GM18861 (cell line): Measurements from ENCODE around the gene RNF141.

ENCODE experiments used
- ATAC-seq: cut with Tn5 transposase; IDR thresholded peaks from one replicate; pipeline ENCODE4 v1.9.1; 2021; ENCODE audit not compliant: unreplicated experiment

The RNF141 gene

GRCh38 chr11:10540915-10541560 lies at the start of gene RNF141:
Gene RNF141, minus strand, starts transcription at chr11:10541187. Its CDS starts 7,029 bp downstream, at chr11:10534158.
- peak; percentile 96 for ATAC-seq

- ATAC-seq = no peak
Observed at GRCh38 chr11:10590218-10590915, 49.4 kb upstream of the RNF141 start.

DNA sequence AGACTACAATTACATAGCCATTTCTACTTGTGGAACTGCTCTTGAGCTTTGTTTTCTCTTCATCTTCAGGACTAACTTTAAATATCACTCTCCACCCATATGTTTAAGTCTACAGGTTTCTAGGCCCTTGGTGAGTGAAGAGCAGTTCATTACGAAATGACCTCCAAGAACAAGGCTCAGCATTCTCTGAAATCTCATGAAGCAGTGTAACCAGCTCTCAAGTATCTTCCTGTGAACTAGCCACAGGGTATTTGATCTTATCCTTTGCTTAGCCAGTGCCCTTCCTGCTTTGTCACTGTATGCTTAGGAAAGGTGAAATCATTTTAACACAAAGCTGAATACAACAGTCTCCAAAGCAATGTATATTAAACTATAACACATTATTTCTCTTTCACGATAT lies 47.9 kb upstream of the RNF141 start:
- no peak for ATAC-seq

DNA sequence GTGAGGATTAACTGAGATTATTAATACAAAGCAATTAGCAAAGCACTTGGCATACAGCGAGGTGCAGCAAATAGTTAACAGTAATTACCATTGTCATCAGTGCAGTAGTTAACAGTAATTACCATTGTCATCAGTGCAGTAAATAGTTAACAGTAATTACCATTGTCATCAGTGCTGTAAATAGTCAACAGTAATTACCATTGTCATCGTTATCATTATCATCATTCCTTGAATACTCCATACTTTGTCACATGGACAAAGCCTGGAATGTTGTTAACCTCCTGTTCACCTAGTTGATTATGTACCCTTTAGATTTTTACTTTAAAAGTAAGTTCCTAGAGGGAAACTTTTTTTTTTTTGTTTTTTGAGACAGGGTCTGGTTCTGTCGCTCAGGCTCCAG lies 47.0 kb upstream of the RNF141 start:
- no peak for ATAC-seq

GRCh38 chr11:10587388-10587787 lies 46.4 kb upstream of the RNF141 start:
- no peak for ATAC-seq

DNA sequence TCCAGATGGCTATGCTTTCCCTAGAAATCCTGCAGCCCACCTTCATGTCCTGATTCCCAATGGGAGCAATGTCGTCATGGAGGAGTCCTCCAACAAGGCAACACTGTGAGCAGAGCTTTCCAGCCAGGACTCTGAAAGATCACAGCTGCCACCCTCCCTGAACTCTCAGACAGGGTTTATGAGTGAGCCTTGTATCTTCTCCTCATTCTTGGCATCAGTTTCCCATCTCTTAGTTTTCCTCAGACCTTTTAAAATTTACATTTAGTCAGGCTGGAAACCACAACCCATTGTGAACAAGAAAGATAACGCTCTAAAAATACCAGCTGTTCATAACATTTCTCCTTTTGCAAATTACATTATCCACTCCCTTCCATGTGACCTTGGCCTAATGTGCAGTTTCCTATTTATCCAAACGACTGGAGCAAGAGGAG lies 43.1 kb upstream of the RNF141 start:
- no peak for ATAC-seq

DNA sequence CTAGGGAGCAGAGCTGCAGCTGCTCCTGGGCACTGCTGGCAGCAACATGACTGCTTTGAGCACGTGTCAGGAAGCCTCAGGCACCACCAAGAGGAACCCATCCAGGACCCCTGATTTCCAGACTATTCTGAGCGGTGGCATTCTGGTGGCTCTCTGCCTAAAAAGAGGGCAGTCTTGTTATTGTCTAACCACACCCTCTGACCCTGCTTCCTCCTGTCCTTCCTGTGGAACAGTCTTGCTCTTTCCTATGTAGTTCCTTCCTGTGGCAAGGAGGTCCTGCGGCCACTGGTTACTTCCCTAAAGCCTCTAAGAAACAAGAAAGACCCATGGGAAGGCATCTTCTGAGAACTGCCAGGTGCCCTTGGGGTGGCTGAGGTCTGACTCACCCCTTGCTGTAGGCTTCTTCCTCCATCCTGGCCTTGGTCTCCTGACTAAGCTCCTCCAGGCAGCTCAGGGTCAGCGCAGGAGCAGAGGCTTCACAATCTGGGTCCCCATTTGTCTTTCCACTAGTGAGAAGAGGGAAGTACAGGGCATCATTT lies 40.6 kb upstream of the RNF141 start:
- ATAC-seq = no peak

- no peak for ATAC-seq
Observed at GRCh38 chr11:10580623-10581022, 39.6 kb upstream of the RNF141 start.

- ATAC-seq = no peak
Observed at GRCh38 chr11:10579700-10580099, 38.7 kb upstream of the RNF141 start.

GRCh38 chr11:10576035-10576398 lies 35.0 kb upstream of the RNF141 start:
- no peak for ATAC-seq

GRCh38 chr11:10575346-10576034 lies 34.5 kb upstream of the RNF141 start:
- ATAC-seq = no peak

GRCh38 chr11:10573556-10573955 lies 32.6 kb upstream of the RNF141 start:
- ATAC-seq = no peak

GRCh38 chr11:10573028-10573427 lies 32.0 kb upstream of the RNF141 start:
- ATAC-seq = no peak

- no peak for ATAC-seq
Observed at GRCh38 chr11:10572533-10572932, 31.5 kb upstream of the RNF141 start.

DNA sequence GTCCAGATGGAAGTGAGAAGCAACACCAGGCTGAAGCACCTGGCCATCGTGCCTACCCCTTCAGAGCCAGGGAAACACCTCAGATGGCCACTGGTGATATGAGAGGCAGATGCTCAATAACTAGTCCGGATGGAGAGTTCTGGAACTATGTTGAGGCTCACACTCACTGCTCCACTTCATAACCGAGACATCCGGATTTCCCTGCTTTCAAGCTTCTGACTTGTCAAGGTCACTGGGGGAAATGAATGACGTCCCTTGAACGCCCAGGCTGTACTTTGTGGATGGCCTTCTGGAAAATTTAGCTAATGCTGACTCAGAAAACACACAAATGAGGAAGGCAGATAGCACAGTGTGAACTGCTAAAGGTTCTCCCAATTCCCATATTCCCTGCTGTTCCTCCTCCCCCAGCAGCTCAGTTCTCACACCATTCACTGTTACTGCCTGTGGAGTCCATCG lies 27.5 kb upstream of the RNF141 start, which contains the start of gene LYVE1:
Gene LYVE1, minus strand, starts transcription at position 180 of the 456 bp plus-strand sequence. Its CDS starts 133 bp downstream, at position 47.
- no peak for ATAC-seq

DNA sequence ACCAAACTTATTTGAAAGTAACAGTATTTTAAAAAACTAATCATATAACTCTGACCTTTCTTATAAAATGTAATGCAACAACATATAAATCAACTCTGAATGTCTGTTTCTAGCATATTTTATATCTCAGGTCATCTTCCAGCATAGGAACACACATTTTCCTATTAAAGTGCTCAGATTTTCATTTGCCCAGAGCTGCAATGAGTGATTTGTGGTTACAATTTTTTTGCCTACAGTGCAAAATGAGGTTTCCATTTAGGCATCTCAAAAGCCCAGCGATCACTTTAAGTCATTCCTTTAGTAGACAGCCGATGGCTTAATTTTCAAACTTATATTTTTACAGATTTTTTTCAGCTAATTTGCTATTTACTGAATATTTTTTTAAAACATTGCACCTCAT lies 26.5 kb upstream of the RNF141 start:
- ATAC-seq = no peak

- no peak for ATAC-seq
Observed at GRCh38 chr11:10566257-10566957, 25.4 kb upstream of the RNF141 start.

- ATAC-seq = no peak
Observed at GRCh38 chr11:10565493-10565892, 24.5 kb upstream of the RNF141 start.

GRCh38 chr11:10564696-10565318 lies 23.8 kb upstream of the RNF141 start:
- ATAC-seq = no peak

GRCh38 chr11:10564030-10564429 lies 23.0 kb upstream of the RNF141 start:
- ATAC-seq = no peak

GRCh38 chr11:10561947-10562346 lies 21.0 kb upstream of the RNF141 start:
- ATAC-seq = no peak
